Stimulated activated naive CD8-positive, alpha-beta T cell treated with anti-CD3 and anti-CD28 coated beads, Interleukin-15, amount 100 ng/mL, for 72 hours (primary cell): ENCODE results near the gene ATXN7.

Experiments
- ATAC-seq: fragments of 150-1000 bp; cut with Tn5 transposase; 2 replicates; pipeline ENCODE4 v1.10.0; 2021; ENCODE audit warnings: mild to moderate bottlenecking, moderate library complexity
- DNase-seq, 2 donors: peaks; one replicate each; pipeline ENCODE4 v3.0.0; 2021 to 2022
- H3K27ac Mint-ChIP-seq, 2 donors: one replicate each; pipeline ENCODE4 v1.8.0; 2022; ENCODE audit warnings: mild to moderate bottlenecking in 2 of 2, mixed read lengths in 2 of 2, moderate library complexity in 2 of 2
- H3K27me3 Mint-ChIP-seq: one replicate; pipeline ENCODE4 v1.8.0; 2022; ENCODE audit warnings: mixed read lengths
- H3K4me1 Mint-ChIP-seq: one replicate; pipeline ENCODE4 v1.8.0; 2022; ENCODE audit warnings: mild to moderate bottlenecking, mixed read lengths
- H3K4me3 Mint-ChIP-seq, 2 donors: one replicate each; pipeline ENCODE4 v1.8.0; 2022; ENCODE audit warnings: mild to moderate bottlenecking in 2 of 2, mixed read lengths in 2 of 2, moderate library complexity in 1 of 2
- H3K9me3 Mint-ChIP-seq, 2 donors: one replicate each; pipeline ENCODE4 v1.8.0; 2022; ENCODE audit warnings: mixed read lengths in 2 of 2

Gene ATXN7

GRCh38 chr3:63970631-63971475 lies 107.2 kb downstream of the ATXN7 start:
- peak overlapping the region; percentile 92 to 94 for H3K27ac Mint-ChIP-seq
- ATAC-seq, result no peak
- no peak for DNase-seq
- no peaks in the 10 kb centered on the region for H3K27me3 Mint-ChIP-seq
- no peaks in the 10 kb centered on the region for H3K9me3 Mint-ChIP-seq
- peaks cover 94% of the 10 kb centered on the region for H3K4me1 Mint-ChIP-seq
- peak overlapping the region; percentile 87 to 90 for H3K4me3 Mint-ChIP-seq

GRCh38 chr3:63972196-63972595 lies 108.5 kb downstream of the ATXN7 start:
- Mint-ChIP-seq H3K27ac (peak overlapping the region in 1 of 2 donors; percentile 21), H3K27me3 (no peaks in the 10 kb centered on the region), H3K4me3 (peak overlapping the region; percentile 64), H3K9me3 (no peaks in the 10 kb centered on the region), H3K4me1 (peaks cover 94% of the 10 kb centered on the region)
- DNase-seq (no peak), ATAC-seq (no peak)

GRCh38 chr3:63972987-63973386 lies 109.3 kb downstream of the ATXN7 start:
- ATAC-seq (no peak), DNase-seq (no peak)
- no peaks in the 10 kb centered on the region for H3K9me3 Mint-ChIP-seq
- peak overlapping the region; percentile 31 to 96 for H3K27ac Mint-ChIP-seq
- peak overlapping the region; percentile 64 for H3K4me3 Mint-ChIP-seq
- peaks cover 94% of the 10 kb centered on the region for H3K4me1 Mint-ChIP-seq
- H3K27me3 Mint-ChIP-seq, result no peaks in the 10 kb centered on the region

- no peaks in the 10 kb centered on the region for H3K9me3 Mint-ChIP-seq
- DNase-seq (no peak), ATAC-seq (no peak)
- H3K4me3 Mint-ChIP-seq, result peak overlapping the region; percentile 5 to 63
- H3K27ac Mint-ChIP-seq, result peak overlapping the region; percentile 25 to 96
- H3K27me3 Mint-ChIP-seq, result no peaks in the 10 kb centered on the region
- peaks cover 94% of the 10 kb centered on the region for H3K4me1 Mint-ChIP-seq
Observed at GRCh38 chr3:63973406-63973805, 109.7 kb downstream of the ATXN7 start.

GRCh38 chr3:63974451-63974850 lies 110.8 kb downstream of the ATXN7 start:
- peak overlapping the region; percentile 34 to 52 for H3K4me3 Mint-ChIP-seq
- ATAC-seq, result no peak
- no peaks in the 10 kb centered on the region for H3K9me3 Mint-ChIP-seq
- peak overlapping the region; percentile 42 to 70 for H3K27ac Mint-ChIP-seq
- H3K4me1 Mint-ChIP-seq, result peaks cover 97% of the 10 kb centered on the region
- no peaks in the 10 kb centered on the region for H3K27me3 Mint-ChIP-seq
- no peak for DNase-seq

- DNase-seq (no peak), ATAC-seq (peak; percentile 36)
- H3K4me3 Mint-ChIP-seq, result peak overlapping the region; percentile 20 to 58
- H3K27me3 Mint-ChIP-seq, result no peaks in the 10 kb centered on the region
- H3K27ac Mint-ChIP-seq, result peak overlapping the region; percentile 13 to 60
- H3K9me3 Mint-ChIP-seq, result no peaks in the 10 kb centered on the region
- peaks cover 97% of the 10 kb centered on the region for H3K4me1 Mint-ChIP-seq
Observed at GRCh38 chr3:63975723-63976122, 112.1 kb downstream of the ATXN7 start.

- ATAC-seq (no peak), DNase-seq (no peak)
- no peaks in the 10 kb centered on the region for H3K27me3 Mint-ChIP-seq
- peaks cover 97% of the 10 kb centered on the region for H3K4me1 Mint-ChIP-seq
- peak overlapping the region; percentile 20 to 70 for H3K4me3 Mint-ChIP-seq
- peak overlapping the region; percentile 13 to 60 for H3K27ac Mint-ChIP-seq
- no peaks in the 10 kb centered on the region for H3K9me3 Mint-ChIP-seq
Observed at GRCh38 chr3:63976161-63976871, 112.6 kb downstream of the ATXN7 start.

- ATAC-seq, result no peak
- peak overlapping the region; percentile 20 to 70 for H3K4me3 Mint-ChIP-seq
- peak overlapping the region in 1 of 2 donors; percentile 5 for H3K27ac Mint-ChIP-seq
Observed at GRCh38 chr3:63976872-63977200, 113.2 kb downstream of the ATXN7 start.

GRCh38 chr3:63977893-63978292 lies 114.2 kb downstream of the ATXN7 start:
- DNase-seq (no peak), ATAC-seq (peak; percentile 84)
- no peak overlapping the region for H3K27ac Mint-ChIP-seq
- no peaks in the 10 kb centered on the region for H3K9me3 Mint-ChIP-seq
- H3K27me3 Mint-ChIP-seq, result no peaks in the 10 kb centered on the region
- H3K4me3 Mint-ChIP-seq, result peak overlapping the region; percentile 42 to 78
- H3K4me1 Mint-ChIP-seq, result peaks cover 97% of the 10 kb centered on the region

More at GRCh38 chr3:63976872-63977200, 113.2 kb downstream of the ATXN7 start:
- peaks cover 97% of the 10 kb centered on the region for H3K4me1 Mint-ChIP-seq
- H3K9me3 Mint-ChIP-seq, result no peaks in the 10 kb centered on the region
- no peaks in the 10 kb centered on the region for H3K27me3 Mint-ChIP-seq
- no peak for DNase-seq

GRCh38 chr3:63979093-63979885 lies 115.6 kb downstream of the ATXN7 start:
- DNase-seq, result no peak
- H3K27ac Mint-ChIP-seq, result peak overlapping the region; percentile 42 to 63
- no peak for ATAC-seq
- H3K9me3 Mint-ChIP-seq, result no peaks in the 10 kb centered on the region
- peak overlapping the region; percentile 75 to 78 for H3K4me3 Mint-ChIP-seq
- H3K27me3 Mint-ChIP-seq, result no peaks in the 10 kb centered on the region
- peaks cover 87% of the 10 kb centered on the region for H3K4me1 Mint-ChIP-seq

GRCh38 chr3:63980019-63980418 lies 116.4 kb downstream of the ATXN7 start:
- peak overlapping the region; percentile 42 to 63 for H3K27ac Mint-ChIP-seq
- H3K4me3 Mint-ChIP-seq, result peak overlapping the region; percentile 75 to 78
- ATAC-seq, result peak; percentile 41
- no peak for DNase-seq
- no peaks in the 10 kb centered on the region for H3K27me3 Mint-ChIP-seq
- H3K9me3 Mint-ChIP-seq, result no peaks in the 10 kb centered on the region
- peaks cover 87% of the 10 kb centered on the region for H3K4me1 Mint-ChIP-seq

GRCh38 chr3:63980830-63981498 lies 117.3 kb downstream of the ATXN7 start:
- Mint-ChIP-seq H3K4me3 (peak overlapping the region; percentile 25 to 78), H3K27me3 (no peaks in the 10 kb centered on the region), H3K27ac (peak overlapping the region in 1 of 2 donors; percentile 34), H3K4me1 (peaks cover 90% of the 10 kb centered on the region), H3K9me3 (no peaks in the 10 kb centered on the region)
- DNase-seq (no peak), ATAC-seq (peak; percentile 24)

- peaks cover 83% of the 10 kb centered on the region for H3K4me1 Mint-ChIP-seq
- no peak for ATAC-seq
- H3K4me3 Mint-ChIP-seq, result no peak overlapping the region
- peak overlapping the region in 1 of 2 donors; percentile 57 for H3K27ac Mint-ChIP-seq
- DNase-seq, result no peak
- H3K27me3 Mint-ChIP-seq, result no peaks in the 10 kb centered on the region
- no peaks in the 10 kb centered on the region for H3K9me3 Mint-ChIP-seq
Observed at GRCh38 chr3:63981980-63982379, 118.3 kb downstream of the ATXN7 start.

GRCh38 chr3:63984391-63984790 lies 120.7 kb downstream of the ATXN7 start:
- Mint-ChIP-seq H3K27ac (peak overlapping the region in 1 of 2 donors; percentile 16), H3K4me3 (no peak overlapping the region), H3K27me3 (no peaks in the 10 kb centered on the region), H3K4me1 (peaks cover 76% of the 10 kb centered on the region), H3K9me3 (no peaks in the 10 kb centered on the region)
- peak; percentile 54 for ATAC-seq
- no peak for DNase-seq

- Mint-ChIP-seq H3K4me3 (no peak overlapping the region), H3K27ac (no peak overlapping the region), H3K27me3 (no peaks in the 10 kb centered on the region), H3K4me1 (peaks cover 67% of the 10 kb centered on the region), H3K9me3 (no peaks in the 10 kb centered on the region)
- DNase-seq, result no peak
- no peak for ATAC-seq
Observed at GRCh38 chr3:63986146-63986545, 122.5 kb downstream of the ATXN7 start.
